ENCODE results near the gene ICAM1. TPM values are rescaled to one million over a fixed set of nuclear protein-coding genes. Genes with fewer than 3 reads are reported as not detected.
A peak's percentile ranks its signal among the peaks of the same experiment; 100 is the strongest.

ICAM1 gene
- total RNA-seq, 1 donor from 2014 or later, result not detected

- H3K36me3 Mint-ChIP-seq (ENCODE audit: unreplicated experiment), result no peaks in the 10 kb centered on the region
- H3K9me3 Mint-ChIP-seq (ENCODE audit: unreplicated experiment), result no peaks in the 10 kb centered on the region
- H3K27ac Mint-ChIP-seq (ENCODE audit: unreplicated experiment), result no peak overlapping the region
- H3K4me1 Mint-ChIP-seq (ENCODE audit: low read depth, unreplicated experiment), result no peaks in the 10 kb centered on the region
- no peak overlapping the region for H3K4me3 Mint-ChIP-seq (ENCODE audit: unreplicated experiment)
- DNase-seq, result peak; percentile 86
- TF ChIP-seq CTCF (IDR thresholded peaks at IDR 0.05; ENCODE audit: partially characterized antibody, unreplicated experiment), result peak; percentile 80
- peaks cover 7% of the 10 kb centered on the region for H3K27me3 Mint-ChIP-seq (ENCODE audit: unreplicated experiment)
Observed at GRCh38 chr19:10269333-10270179, 1.4 kb upstream of the ICAM1 start.

DNA sequence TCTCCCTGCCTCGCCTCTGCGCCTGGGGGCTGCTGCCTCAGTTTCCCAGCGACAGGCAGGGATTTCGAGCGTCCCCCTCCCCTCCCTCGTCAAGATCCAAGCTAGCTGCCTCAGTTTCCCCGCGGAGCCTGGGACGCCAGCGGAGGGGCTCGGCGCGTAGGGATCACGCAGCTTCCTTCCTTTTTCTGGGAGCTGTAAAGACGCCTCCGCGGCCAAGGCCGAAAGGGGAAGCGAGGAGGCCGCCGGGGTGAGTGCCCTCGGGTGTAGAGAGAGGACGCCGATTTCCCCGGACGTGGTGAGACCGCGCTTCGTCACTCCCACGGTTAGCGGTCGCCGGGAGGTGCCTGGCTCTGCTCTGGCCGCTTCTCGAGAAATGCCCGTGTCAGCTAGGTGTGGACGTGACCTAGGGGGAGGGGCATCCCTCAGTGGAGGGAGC, 722 bp upstream of the ICAM1 start:
- Mint-ChIP-seq H3K9me3 (ENCODE audit: unreplicated experiment) (no peaks in the 10 kb centered on the region), H3K4me3 (ENCODE audit: unreplicated experiment) (no peak overlapping the region), H3K36me3 (ENCODE audit: unreplicated experiment) (no peaks in the 10 kb centered on the region), H3K27me3 (ENCODE audit: unreplicated experiment) (peaks cover 8% of the 10 kb centered on the region), H3K4me1 (ENCODE audit: low read depth, unreplicated experiment) (no peaks in the 10 kb centered on the region), H3K27ac (ENCODE audit: unreplicated experiment) (no peak overlapping the region)
- DNase-seq, result no peak
- TF ChIP-seq CTCF (IDR thresholded peaks at IDR 0.05; ENCODE audit: partially characterized antibody, unreplicated experiment), result no peak

DNA sequence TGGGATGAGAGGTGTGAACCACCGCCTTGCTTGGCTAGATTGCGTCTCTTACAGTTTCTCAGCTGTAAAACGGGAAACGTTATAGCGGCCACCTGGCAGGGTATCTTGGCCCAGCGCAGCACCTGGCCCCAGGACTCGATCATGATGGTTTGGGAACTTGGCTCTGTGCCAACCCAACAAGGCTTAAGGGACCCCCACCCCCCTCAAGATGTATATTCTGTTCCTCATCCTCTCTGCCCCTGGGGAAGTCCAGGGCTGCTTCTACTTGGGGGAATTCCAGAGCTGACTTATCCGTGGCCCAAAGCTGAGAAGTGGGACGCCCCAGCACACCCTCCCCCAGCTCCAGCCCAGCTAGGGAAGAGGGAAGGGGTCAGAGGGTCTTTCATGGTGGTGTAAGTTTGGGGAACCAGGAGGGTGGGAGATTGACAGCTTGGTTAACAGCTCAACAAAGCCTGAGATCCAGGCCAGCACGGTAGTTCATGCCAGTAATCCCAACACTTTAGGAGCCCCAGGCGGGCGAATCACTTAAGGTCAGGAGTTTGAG, 695 bp downstream of the ICAM1 start:
- no peak for DNase-seq
- TF ChIP-seq CTCF (IDR thresholded peaks at IDR 0.05; ENCODE audit: partially characterized antibody, unreplicated experiment), result no peak
- Mint-ChIP-seq H3K27ac (ENCODE audit: unreplicated experiment) (no peak overlapping the region), H3K27me3 (ENCODE audit: unreplicated experiment) (peaks cover 8% of the 10 kb centered on the region), H3K36me3 (ENCODE audit: unreplicated experiment) (no peaks in the 10 kb centered on the region), H3K4me1 (ENCODE audit: low read depth, unreplicated experiment) (no peaks in the 10 kb centered on the region), H3K4me3 (ENCODE audit: unreplicated experiment) (no peak overlapping the region), H3K9me3 (ENCODE audit: unreplicated experiment) (no peaks in the 10 kb centered on the region)

DNA sequence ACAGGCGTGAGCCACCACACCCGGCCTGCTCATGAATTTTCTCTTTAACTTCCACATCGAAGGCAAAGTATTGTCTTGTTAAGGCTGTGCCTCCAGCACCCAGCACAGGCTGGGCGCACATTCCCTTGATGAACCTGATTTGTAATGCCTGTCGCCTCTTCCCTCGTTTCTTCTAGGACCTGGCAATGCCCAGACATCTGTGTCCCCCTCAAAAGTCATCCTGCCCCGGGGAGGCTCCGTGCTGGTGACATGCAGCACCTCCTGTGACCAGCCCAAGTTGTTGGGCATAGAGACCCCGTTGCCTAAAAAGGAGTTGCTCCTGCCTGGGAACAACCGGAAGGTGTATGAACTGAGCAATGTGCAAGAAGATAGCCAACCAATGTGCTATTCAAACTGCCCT, 3.7 kb downstream of the ICAM1 start:
- no peak for TF ChIP-seq CTCF (IDR thresholded peaks at IDR 0.05; ENCODE audit: partially characterized antibody, unreplicated experiment)
- Mint-ChIP-seq H3K4me1 (ENCODE audit: low read depth, unreplicated experiment) (no peaks in the 10 kb centered on the region), H3K9me3 (ENCODE audit: unreplicated experiment) (no peaks in the 10 kb centered on the region), H3K36me3 (ENCODE audit: unreplicated experiment) (no peaks in the 10 kb centered on the region), H3K27me3 (ENCODE audit: unreplicated experiment) (peaks cover 7% of the 10 kb centered on the region), H3K27ac (ENCODE audit: unreplicated experiment) (no peak overlapping the region), H3K4me3 (ENCODE audit: unreplicated experiment) (no peak overlapping the region)
- DNase-seq, result no peak
